Activated naive CD8-positive, alpha-beta T cell (primary cell): Measurements from ENCODE around the gene ATAD3A.
"Not testable (repeated sequence)": the region's sequence is repeated elsewhere in the genome, so short reads cannot be mapped to it uniquely, and the experiment has no call there.

Experiments used
- H3K27ac Mint-ChIP-seq: one replicate; pipeline ENCODE4 v1.8.0; 2021; ENCODE audit warnings: mixed read lengths
- H3K27me3 Mint-ChIP-seq: one replicate; pipeline ENCODE4 v1.8.0; 2021; ENCODE audit warnings: mixed read lengths
- H3K36me3 Mint-ChIP-seq: one replicate; pipeline ENCODE4 v1.8.0; 2021; ENCODE audit warnings: mixed read lengths
- H3K4me1 Mint-ChIP-seq: one replicate; pipeline ENCODE4 v1.8.0; 2021; ENCODE audit warnings: low read depth, mixed read lengths
- H3K4me3 Mint-ChIP-seq: one replicate; pipeline ENCODE4 v1.8.0; 2021; ENCODE audit warnings: mild to moderate bottlenecking, mixed read lengths
- H3K9me3 Mint-ChIP-seq: one replicate; pipeline ENCODE4 v1.8.0; 2021; ENCODE audit warnings: low read depth, mixed read lengths

ATAD3A gene

GRCh38 chr1:1511533-1512285, at the start of gene ATAD3A:
Gene ATAD3A (plus strand): TSS chr1:1512162. CDS start chr1:1512269, 107 bp downstream.
- peaks cover 11% of the 10 kb centered on the region for H3K4me1 Mint-ChIP-seq
- peak within 1 kb of the TSS; percentile 95 for H3K4me3 Mint-ChIP-seq
- H3K9me3 Mint-ChIP-seq = no peaks in the 10 kb centered on the region
- H3K36me3 Mint-ChIP-seq = no peaks in the 10 kb centered on the region
- H3K27ac Mint-ChIP-seq = peak within 1 kb of the TSS; percentile 87
- no peaks in the 10 kb centered on the region for H3K27me3 Mint-ChIP-seq

GRCh38 chr1:1462318-1462966, 49.5 kb upstream of the ATAD3A start:
- Mint-ChIP-seq H3K36me3 (no peaks in the 10 kb centered on the region), H3K4me1 (no peaks in the 10 kb centered on the region), H3K27me3 (no peaks in the 10 kb centered on the region), H3K9me3 (no peaks in the 10 kb centered on the region), H3K4me3 (peak overlapping the region; percentile 47), H3K27ac (no peak overlapping the region)

DNA sequence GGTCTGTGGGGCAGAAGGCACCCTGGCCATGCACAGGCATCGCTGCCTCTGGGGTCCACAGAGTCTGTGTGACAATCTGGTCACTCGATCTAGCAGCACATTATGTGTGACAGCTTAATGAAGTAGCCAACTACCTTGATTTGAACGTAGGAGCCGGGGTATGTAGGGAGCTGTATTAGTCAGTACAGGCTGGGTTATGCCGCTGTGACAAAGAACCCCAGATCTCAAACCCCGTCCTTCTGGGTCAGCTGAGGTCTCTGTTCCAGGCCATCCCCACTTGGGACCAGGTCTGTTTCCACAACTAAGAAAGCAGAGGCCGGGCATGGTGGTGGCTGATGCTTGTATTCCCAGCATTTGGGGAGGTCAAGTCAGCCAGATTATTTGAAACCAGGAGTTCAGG, 48.6 kb upstream of the ATAD3A start:
- no peaks in the 10 kb centered on the region for H3K27me3 Mint-ChIP-seq
- no peaks in the 10 kb centered on the region for H3K4me1 Mint-ChIP-seq
- H3K9me3 Mint-ChIP-seq = no peaks in the 10 kb centered on the region
- no peak overlapping the region for H3K27ac Mint-ChIP-seq
- no peak overlapping the region for H3K4me3 Mint-ChIP-seq
- no peaks in the 10 kb centered on the region for H3K36me3 Mint-ChIP-seq

- not testable (repeated sequence) for H3K27ac Mint-ChIP-seq, H3K9me3 Mint-ChIP-seq, H3K36me3 Mint-ChIP-seq, H3K4me3 Mint-ChIP-seq, H3K27me3 Mint-ChIP-seq
- H3K4me1 Mint-ChIP-seq = peaks cover 13% of the 10 kb centered on the region
Observed at GRCh38 chr1:1468196-1468985, 43.6 kb upstream of the ATAD3A start.

- Mint-ChIP-seq H3K27ac (peak overlapping the region; percentile 94), H3K27me3 (no peaks in the 10 kb centered on the region), H3K9me3 (no peaks in the 10 kb centered on the region), H3K36me3 (no peaks in the 10 kb centered on the region), H3K4me1 (peaks cover 18% of the 10 kb centered on the region), H3K4me3 (peak overlapping the region; percentile 97)
Observed at GRCh38 chr1:1470626-1471388, 41.2 kb upstream of the ATAD3A start.

- Mint-ChIP-seq H3K27me3 (no peaks in the 10 kb centered on the region), H3K9me3 (no peaks in the 10 kb centered on the region), H3K36me3 (no peaks in the 10 kb centered on the region), H3K4me1 (peaks cover 18% of the 10 kb centered on the region), H3K4me3 (peak within 1 kb of the TSS; percentile 97), H3K27ac (peak within 1 kb of the TSS; percentile 94)
Observed at GRCh38 chr1:1471389-1472052, 40.4 kb upstream of the ATAD3A start, which contains the start of gene ATAD3B. Gene ATAD3B (plus strand): TSS chr1:1471765. CDS start chr1:1471885, 120 bp downstream.

- peak overlapping the region; percentile 79 for H3K27ac Mint-ChIP-seq
- H3K4me3 Mint-ChIP-seq = peak overlapping the region; percentile 89
- peaks cover 18% of the 10 kb centered on the region for H3K4me1 Mint-ChIP-seq
- not testable (repeated sequence) for H3K36me3 Mint-ChIP-seq, H3K9me3 Mint-ChIP-seq, H3K27me3 Mint-ChIP-seq
Observed at GRCh38 chr1:1472053-1472876, 39.7 kb upstream of the ATAD3A start.

DNA sequence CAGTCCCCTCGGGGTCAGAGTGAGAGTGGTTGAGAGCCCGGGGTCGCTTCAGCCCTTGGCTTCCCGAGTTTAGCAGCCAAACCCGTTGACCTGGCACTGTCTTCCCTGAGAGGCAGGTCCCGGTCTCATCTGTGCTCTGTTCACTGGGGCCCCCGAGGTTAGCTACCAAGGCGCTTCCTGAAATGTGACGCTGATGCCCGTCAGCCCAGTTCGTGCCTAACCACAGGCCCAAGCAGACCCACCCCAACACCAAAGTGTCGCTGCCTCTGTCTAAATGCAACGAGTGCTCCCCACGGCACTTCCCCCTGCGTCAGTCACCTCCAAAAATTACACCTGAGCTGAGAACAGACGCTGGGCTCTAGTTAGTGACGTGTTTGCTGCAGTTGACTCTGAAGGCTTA, 36.0 kb upstream of the ATAD3A start:
- H3K9me3 Mint-ChIP-seq, H3K36me3 Mint-ChIP-seq, H3K27ac Mint-ChIP-seq, H3K27me3 Mint-ChIP-seq, H3K4me3 Mint-ChIP-seq, H3K4me1 Mint-ChIP-seq: not testable (repeated sequence)

GRCh38 chr1:1477206-1477605, 34.8 kb upstream of the ATAD3A start:
- H3K36me3 Mint-ChIP-seq = peaks cover 3% of the 10 kb centered on the region
- no peaks in the 10 kb centered on the region for H3K27me3 Mint-ChIP-seq
- H3K27ac Mint-ChIP-seq = no peak overlapping the region
- no peak overlapping the region for H3K4me3 Mint-ChIP-seq
- H3K4me1 Mint-ChIP-seq = peaks cover 6% of the 10 kb centered on the region
- no peaks in the 10 kb centered on the region for H3K9me3 Mint-ChIP-seq

GRCh38 chr1:1479547-1480487, 32.1 kb upstream of the ATAD3A start:
- H3K36me3 Mint-ChIP-seq = peaks cover 3% of the 10 kb centered on the region
- no peaks in the 10 kb centered on the region for H3K27me3 Mint-ChIP-seq
- no peak overlapping the region for H3K4me3 Mint-ChIP-seq
- no peaks in the 10 kb centered on the region for H3K9me3 Mint-ChIP-seq
- no peak overlapping the region for H3K27ac Mint-ChIP-seq
- H3K4me1 Mint-ChIP-seq = peaks cover 1% of the 10 kb centered on the region

DNA sequence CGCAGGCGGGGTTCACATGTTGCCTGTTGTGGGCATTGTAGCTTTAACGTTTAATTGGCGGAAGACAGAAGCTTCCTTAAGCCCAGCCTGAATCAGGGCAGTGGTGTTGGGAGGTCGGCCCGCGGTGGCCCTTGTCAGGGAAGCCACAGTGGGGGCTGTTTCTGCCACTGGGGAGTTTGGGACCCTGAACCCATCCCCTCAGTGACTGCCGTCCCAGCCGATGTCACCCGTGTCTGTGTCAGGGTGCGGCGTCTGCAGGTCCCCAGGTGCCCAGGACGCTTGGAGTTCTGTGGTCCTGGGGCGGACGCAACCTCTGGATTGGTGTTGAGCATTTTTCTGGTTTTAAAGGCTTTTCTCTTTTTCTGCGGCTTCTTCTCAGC, 31.5 kb upstream of the ATAD3A start:
- H3K4me3 Mint-ChIP-seq, H3K27ac Mint-ChIP-seq, H3K36me3 Mint-ChIP-seq, H3K4me1 Mint-ChIP-seq, H3K27me3 Mint-ChIP-seq, H3K9me3 Mint-ChIP-seq: not testable (repeated sequence)

GRCh38 chr1:1481811-1482210, 30.2 kb upstream of the ATAD3A start:
- not testable (repeated sequence) for H3K27ac Mint-ChIP-seq, H3K9me3 Mint-ChIP-seq, H3K4me1 Mint-ChIP-seq, H3K4me3 Mint-ChIP-seq, H3K27me3 Mint-ChIP-seq, H3K36me3 Mint-ChIP-seq

- peaks cover 3% of the 10 kb centered on the region for H3K36me3 Mint-ChIP-seq
- H3K27me3 Mint-ChIP-seq = no peaks in the 10 kb centered on the region
- peaks cover 1% of the 10 kb centered on the region for H3K4me1 Mint-ChIP-seq
- H3K4me3 Mint-ChIP-seq = no peak overlapping the region
- H3K27ac Mint-ChIP-seq = no peak overlapping the region
- no peaks in the 10 kb centered on the region for H3K9me3 Mint-ChIP-seq
Observed at GRCh38 chr1:1482856-1483255, 29.1 kb upstream of the ATAD3A start.
